Liver (tissue), 3 donors: ENCODE data around the gene SNAPC4.

Source experiments
- EGR1 ChIP-seq, 2 donors: IDR thresholded peaks; 2 replicates each; pipeline ENCODE4 v1.6.1; 2016 to 2018; ENCODE audit warnings: antibody characterized with exemption in 2 of 2, low read depth in 2 of 2
- FOXA1 ChIP-seq: IDR thresholded peaks from 2 replicates; pipeline ENCODE4 v1.6.1; 2016; ENCODE audit warnings: antibody characterized with exemption
- GABPA ChIP-seq, 2 donors: IDR thresholded peaks in 1 of 2; conservative IDR thresholded peaks in 1 of 2; 2 replicates each; pipeline ENCODE4 v1.6.1; 2016; ENCODE audit warnings: antibody characterized with exemption in 2 of 2, mild to moderate bottlenecking in 1 of 2, moderate library complexity in 1 of 2
- JUND ChIP-seq, 2 donors: IDR thresholded peaks; 2 replicates each; pipeline ENCODE4 v1.6.1; 2016; ENCODE audit warnings: antibody characterized with exemption in 2 of 2
- RAD21 ChIP-seq, 2 donors: IDR thresholded peaks; 2 replicates each; pipeline ENCODE4 v1.6.1; 2016; ENCODE audit warnings: antibody characterized with exemption in 2 of 2, mild to moderate bottlenecking in 2 of 2
- RXRA ChIP-seq, 2 donors: IDR thresholded peaks; 2 replicates each; pipeline ENCODE4 v1.6.1; 2017 to 2018; ENCODE audit warnings: antibody characterized with exemption in 2 of 2, mild to moderate bottlenecking in 1 of 2
- SP1 ChIP-seq: IDR thresholded peaks from 2 replicates; pipeline ENCODE4 v1.6.1; 2018; ENCODE audit warnings: antibody characterized with exemption, mild to moderate bottlenecking
- TAF1 ChIP-seq: conservative IDR thresholded peaks from 2 replicates; pipeline ENCODE4 v1.6.1; 2016; ENCODE audit warnings: antibody characterized with exemption, mild to moderate bottlenecking
- YY1 ChIP-seq: IDR thresholded peaks from 2 replicates; pipeline ENCODE4 v1.6.1; 2016; ENCODE audit warnings: antibody characterized with exemption, mild to moderate bottlenecking
- TF ChIP-seq, protein P1 (sequence below): fragments of 150-350 bp; IDR thresholded peaks from 2 replicates; pipeline ENCODE4 v1.5.1; 2017; ENCODE audit warnings: improper control_type of control experiment, low read depth, low read length; ENCODE audit not compliant: missing input control
- TF ChIP-seq, protein P2 (sequence below): IDR thresholded peaks from 2 replicates; pipeline ENCODE4 v1.6.1; 2016; ENCODE audit warnings: antibody characterized with exemption, mild to moderate bottlenecking
- TF ChIP-seq, protein P3 (sequence below): IDR thresholded peaks from 2 replicates; pipeline ENCODE4 v1.6.1; 2016; ENCODE audit warnings: antibody characterized with exemption
- TF ChIP-seq, protein P4 (sequence below): IDR thresholded peaks from 2 replicates; pipeline ENCODE4 v1.6.1; 2016; ENCODE audit warnings: antibody characterized with exemption
- TF ChIP-seq, protein P5 (sequence below): IDR thresholded peaks from 2 replicates; pipeline ENCODE4 v1.6.1; 2016; ENCODE audit warnings: antibody characterized with exemption
- donor health status: healthy.
- donor health status: healthy.

DNA sequence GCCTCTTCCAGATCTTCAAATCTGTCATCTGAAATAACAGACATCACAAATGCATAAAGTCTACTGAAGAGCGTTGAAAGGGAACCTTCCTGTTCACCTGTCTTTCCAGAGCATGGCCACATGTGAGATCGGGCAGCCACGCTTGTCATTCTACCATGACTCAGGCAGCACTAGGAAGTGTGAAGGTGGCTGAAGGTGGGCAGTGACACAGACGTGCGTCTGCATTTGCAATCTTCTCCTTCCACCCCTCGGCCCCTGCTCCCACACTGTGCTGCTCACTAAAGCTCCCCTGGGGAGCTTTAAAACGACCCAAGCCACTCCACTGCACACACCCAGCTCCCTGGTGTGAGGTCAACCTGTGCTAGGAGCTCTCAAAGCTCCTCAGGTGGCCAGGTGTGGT lies 7.9 kb upstream of the SNAPC4 start:
- TF ChIP-seq, protein P1, sequence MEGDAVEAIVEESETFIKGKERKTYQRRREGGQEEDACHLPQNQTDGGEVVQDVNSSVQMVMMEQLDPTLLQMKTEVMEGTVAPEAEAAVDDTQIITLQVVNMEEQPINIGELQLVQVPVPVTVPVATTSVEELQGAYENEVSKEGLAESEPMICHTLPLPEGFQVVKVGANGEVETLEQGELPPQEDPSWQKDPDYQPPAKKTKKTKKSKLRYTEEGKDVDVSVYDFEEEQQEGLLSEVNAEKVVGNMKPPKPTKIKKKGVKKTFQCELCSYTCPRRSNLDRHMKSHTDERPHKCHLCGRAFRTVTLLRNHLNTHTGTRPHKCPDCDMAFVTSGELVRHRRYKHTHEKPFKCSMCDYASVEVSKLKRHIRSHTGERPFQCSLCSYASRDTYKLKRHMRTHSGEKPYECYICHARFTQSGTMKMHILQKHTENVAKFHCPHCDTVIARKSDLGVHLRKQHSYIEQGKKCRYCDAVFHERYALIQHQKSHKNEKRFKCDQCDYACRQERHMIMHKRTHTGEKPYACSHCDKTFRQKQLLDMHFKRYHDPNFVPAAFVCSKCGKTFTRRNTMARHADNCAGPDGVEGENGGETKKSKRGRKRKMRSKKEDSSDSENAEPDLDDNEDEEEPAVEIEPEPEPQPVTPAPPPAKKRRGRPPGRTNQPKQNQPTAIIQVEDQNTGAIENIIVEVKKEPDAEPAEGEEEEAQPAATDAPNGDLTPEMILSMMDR, result no peak
- no peak for TF ChIP-seq RAD21 (IDR thresholded peaks at IDR 0.05)
- no peak for TF ChIP-seq GABPA (IDR thresholded peaks at IDR 0.05 in 1 of 2, conservative IDR thresholded peaks at IDR 0.05 in 1 of 2)
- no peak for TF ChIP-seq SP1
- TF ChIP-seq, protein P2, sequence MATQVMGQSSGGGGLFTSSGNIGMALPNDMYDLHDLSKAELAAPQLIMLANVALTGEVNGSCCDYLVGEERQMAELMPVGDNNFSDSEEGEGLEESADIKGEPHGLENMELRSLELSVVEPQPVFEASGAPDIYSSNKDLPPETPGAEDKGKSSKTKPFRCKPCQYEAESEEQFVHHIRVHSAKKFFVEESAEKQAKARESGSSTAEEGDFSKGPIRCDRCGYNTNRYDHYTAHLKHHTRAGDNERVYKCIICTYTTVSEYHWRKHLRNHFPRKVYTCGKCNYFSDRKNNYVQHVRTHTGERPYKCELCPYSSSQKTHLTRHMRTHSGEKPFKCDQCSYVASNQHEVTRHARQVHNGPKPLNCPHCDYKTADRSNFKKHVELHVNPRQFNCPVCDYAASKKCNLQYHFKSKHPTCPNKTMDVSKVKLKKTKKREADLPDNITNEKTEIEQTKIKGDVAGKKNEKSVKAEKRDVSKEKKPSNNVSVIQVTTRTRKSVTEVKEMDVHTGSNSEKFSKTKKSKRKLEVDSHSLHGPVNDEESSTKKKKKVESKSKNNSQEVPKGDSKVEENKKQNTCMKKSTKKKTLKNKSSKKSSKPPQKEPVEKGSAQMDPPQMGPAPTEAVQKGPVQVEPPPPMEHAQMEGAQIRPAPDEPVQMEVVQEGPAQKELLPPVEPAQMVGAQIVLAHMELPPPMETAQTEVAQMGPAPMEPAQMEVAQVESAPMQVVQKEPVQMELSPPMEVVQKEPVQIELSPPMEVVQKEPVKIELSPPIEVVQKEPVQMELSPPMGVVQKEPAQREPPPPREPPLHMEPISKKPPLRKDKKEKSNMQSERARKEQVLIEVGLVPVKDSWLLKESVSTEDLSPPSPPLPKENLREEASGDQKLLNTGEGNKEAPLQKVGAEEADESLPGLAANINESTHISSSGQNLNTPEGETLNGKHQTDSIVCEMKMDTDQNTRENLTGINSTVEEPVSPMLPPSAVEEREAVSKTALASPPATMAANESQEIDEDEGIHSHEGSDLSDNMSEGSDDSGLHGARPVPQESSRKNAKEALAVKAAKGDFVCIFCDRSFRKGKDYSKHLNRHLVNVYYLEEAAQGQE, result no peak
- TF ChIP-seq, protein P3, sequence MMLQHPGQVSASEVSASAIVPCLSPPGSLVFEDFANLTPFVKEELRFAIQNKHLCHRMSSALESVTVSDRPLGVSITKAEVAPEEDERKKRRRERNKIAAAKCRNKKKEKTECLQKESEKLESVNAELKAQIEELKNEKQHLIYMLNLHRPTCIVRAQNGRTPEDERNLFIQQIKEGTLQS, result no peak
- no peak for TF ChIP-seq TAF1
- TF ChIP-seq RXRA (IDR thresholded peaks at IDR 0.05), result no peak
- TF ChIP-seq, protein P4, sequence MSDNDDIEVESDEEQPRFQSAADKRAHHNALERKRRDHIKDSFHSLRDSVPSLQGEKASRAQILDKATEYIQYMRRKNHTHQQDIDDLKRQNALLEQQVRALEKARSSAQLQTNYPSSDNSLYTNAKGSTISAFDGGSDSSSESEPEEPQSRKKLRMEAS, result no peak
- TF ChIP-seq YY1, result no peak
- TF ChIP-seq JUND (IDR thresholded peaks at IDR 0.05), result no peak
- no peak for TF ChIP-seq EGR1 (IDR thresholded peaks at IDR 0.05; ENCODE audit: low read depth in 2 of 2)
- TF ChIP-seq, protein P5, sequence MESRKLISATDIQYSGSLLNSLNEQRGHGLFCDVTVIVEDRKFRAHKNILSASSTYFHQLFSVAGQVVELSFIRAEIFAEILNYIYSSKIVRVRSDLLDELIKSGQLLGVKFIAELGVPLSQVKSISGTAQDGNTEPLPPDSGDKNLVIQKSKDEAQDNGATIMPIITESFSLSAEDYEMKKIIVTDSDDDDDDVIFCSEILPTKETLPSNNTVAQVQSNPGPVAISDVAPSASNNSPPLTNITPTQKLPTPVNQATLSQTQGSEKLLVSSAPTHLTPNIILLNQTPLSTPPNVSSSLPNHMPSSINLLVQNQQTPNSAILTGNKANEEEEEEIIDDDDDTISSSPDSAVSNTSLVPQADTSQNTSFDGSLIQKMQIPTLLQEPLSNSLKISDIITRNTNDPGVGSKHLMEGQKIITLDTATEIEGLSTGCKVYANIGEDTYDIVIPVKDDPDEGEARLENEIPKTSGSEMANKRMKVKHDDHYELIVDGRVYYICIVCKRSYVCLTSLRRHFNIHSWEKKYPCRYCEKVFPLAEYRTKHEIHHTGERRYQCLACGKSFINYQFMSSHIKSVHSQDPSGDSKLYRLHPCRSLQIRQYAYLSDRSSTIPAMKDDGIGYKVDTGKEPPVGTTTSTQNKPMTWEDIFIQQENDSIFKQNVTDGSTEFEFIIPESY, result no peak
- TF ChIP-seq FOXA1, result no peak
